OCI-LY1 (cell line): Measurements from ENCODE around the gene XPR1.

Experiments used
- EZH2 ChIP-seq: fragments of 200-600 bp; sonication (generic), shearing (Covaris generic); IDR thresholded peaks from 2 replicates; pipeline ENCODE4 v1.8.0; 2017; ENCODE audit warnings: borderline replicate concordance, mixed run types, mild to moderate bottlenecking, antibody characterized with exemption, low read length, moderate library complexity, mixed read lengths
- TF ChIP-seq, protein P1 (sequence below): fragments of 200-600 bp; sonication (generic), shearing (Covaris generic); IDR thresholded peaks from 2 replicates; pipeline ENCODE4 v1.5.1; 2017; ENCODE audit warnings: mild to moderate bottlenecking, antibody characterized with exemption, low read length, moderate library complexity, mixed read lengths

DNA sequence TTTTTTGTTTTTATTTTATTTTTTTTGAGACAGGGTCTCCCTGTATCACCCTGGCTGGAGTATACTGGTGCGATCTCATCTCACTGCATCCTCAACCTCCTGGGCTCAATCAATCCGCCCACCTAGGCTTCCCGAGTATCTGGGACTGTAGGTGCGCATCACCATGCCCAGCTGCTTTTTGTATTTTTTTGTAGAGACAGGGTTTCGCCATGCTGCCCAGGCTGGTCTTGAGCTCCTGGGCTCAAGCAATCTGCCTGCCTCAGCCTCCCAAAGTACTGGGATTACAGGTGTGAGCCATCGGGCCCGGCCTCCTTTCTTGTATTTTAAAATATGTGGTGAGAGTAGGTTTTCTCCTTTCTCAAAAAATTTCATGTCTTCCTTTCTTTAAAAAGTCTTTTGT lies 122.6 kb downstream of the XPR1 start:
- TF ChIP-seq, protein P1, sequence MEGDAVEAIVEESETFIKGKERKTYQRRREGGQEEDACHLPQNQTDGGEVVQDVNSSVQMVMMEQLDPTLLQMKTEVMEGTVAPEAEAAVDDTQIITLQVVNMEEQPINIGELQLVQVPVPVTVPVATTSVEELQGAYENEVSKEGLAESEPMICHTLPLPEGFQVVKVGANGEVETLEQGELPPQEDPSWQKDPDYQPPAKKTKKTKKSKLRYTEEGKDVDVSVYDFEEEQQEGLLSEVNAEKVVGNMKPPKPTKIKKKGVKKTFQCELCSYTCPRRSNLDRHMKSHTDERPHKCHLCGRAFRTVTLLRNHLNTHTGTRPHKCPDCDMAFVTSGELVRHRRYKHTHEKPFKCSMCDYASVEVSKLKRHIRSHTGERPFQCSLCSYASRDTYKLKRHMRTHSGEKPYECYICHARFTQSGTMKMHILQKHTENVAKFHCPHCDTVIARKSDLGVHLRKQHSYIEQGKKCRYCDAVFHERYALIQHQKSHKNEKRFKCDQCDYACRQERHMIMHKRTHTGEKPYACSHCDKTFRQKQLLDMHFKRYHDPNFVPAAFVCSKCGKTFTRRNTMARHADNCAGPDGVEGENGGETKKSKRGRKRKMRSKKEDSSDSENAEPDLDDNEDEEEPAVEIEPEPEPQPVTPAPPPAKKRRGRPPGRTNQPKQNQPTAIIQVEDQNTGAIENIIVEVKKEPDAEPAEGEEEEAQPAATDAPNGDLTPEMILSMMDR, result no peak
- no peak for TF ChIP-seq EZH2
